K562 (cell line): ENCODE data around the gene TSPOAP1. TPM values are rescaled to one million over a fixed set of nuclear protein-coding genes. Genes with fewer than 3 reads are reported as not detected.

Experiments
- CC2D1A ChIP-seq: fragments of 450-650 bp; IDR thresholded peaks from 2 replicates; pipeline ENCODE4 v1.6.1; 2017; ENCODE audit warnings: mild to moderate bottlenecking
- E2F6 ChIP-seq, 2 experiments: IDR thresholded peaks; 2 replicates each; pipeline ENCODE4 v1.6.1; 2011; ENCODE audit warnings: borderline replicate concordance in 1 of 2, control low read depth in 1 of 2, low read depth in 1 of 2, low read length in 1 of 2, mild to moderate bottlenecking in 1 of 2, mixed read lengths in 1 of 2, moderate library complexity in 1 of 2; ENCODE audit not compliant: insufficient read depth in 1 of 2, insufficient read length in 1 of 2, poor library complexity in 1 of 2, severe bottlenecking in 1 of 2; ENCODE audit errors: extremely low read depth in 1 of 2
- MAX ChIP-seq: sonication (generic); formaldehyde crosslinking; IDR thresholded peaks from 2 replicates; pipeline ENCODE4 v1.9.0; 2022; ENCODE audit warnings: mild to moderate bottlenecking, missing genetic modification reagents
- MEF2D ChIP-seq: conservative IDR thresholded peaks from 2 replicates; pipeline ENCODE4 v1.6.1; 2016; ENCODE audit warnings: low read depth, missing genetic modification characterization, missing compliant biosample characterization
- RUNX1 ChIP-seq: sonication (generic); IDR thresholded peaks from 2 replicates; pipeline ENCODE4 v1.6.1; 2016; ENCODE audit warnings: antibody characterized with exemption, low read depth
- ZNF239 ChIP-seq: fragments of 250-450 bp; sonication (Bioruptor Pico); IDR thresholded peaks from 2 replicates; pipeline ENCODE4 v1.4.0; 2020; ENCODE audit warnings: mild to moderate bottlenecking
- ZNF263 ChIP-seq: sonication (generic); formaldehyde crosslinking; IDR thresholded peaks from 2 replicates; pipeline ENCODE4 v1.8.0; 2022; ENCODE audit warnings: mild to moderate bottlenecking, missing genetic modification reagents, borderline replicate concordance
- ZNF3 ChIP-seq: fragments of 250-450 bp; sonication (Bioruptor Pico); IDR thresholded peaks from 2 replicates; pipeline ENCODE4 v1.5.0; 2021; ENCODE audit warnings: mild to moderate bottlenecking, moderate library complexity
- ZNF592 ChIP-seq: fragments of 450-650 bp; IDR thresholded peaks from 2 replicates; pipeline ENCODE4 v1.6.1; 2017; ENCODE audit warnings: antibody characterized with exemption, mild to moderate bottlenecking
- ZNF644 ChIP-seq: fragments of 200-800 bp; sonication (Bioruptor generic); IDR thresholded peaks from 2 replicates; pipeline ENCODE4 v1.6.1; 2016; ENCODE audit warnings: low read depth, missing genetic modification characterization, missing compliant biosample characterization
- polyA plus RNA-seq, 8 experiments: library from polyadenylated mRNA; depleted of rRNA in 4 of 8; stranded (reverse) in 5 of 8; unstranded in 3 of 8; fragments of >200 nt; fragmentation: Nextera tagmentation in 2 of 8; fragmentation: Illumina TruSeq in 1 of 8; extraction: Ambion mirVana in 2 of 8; extraction: Trizol in 1 of 8; gene quantifications; 2 replicates each; pipeline versions ENCODE4 v1.2.1 to v1.2.3, GENCODE V29; 2011 to 2014; ENCODE audit warnings: inconsistent platforms in 1 of 8, missing spikeins in 1 of 8
- total RNA-seq, 7 experiments: library from RNA; depleted of rRNA in 6 of 7; stranded (reverse); fragments of >200 nt in 6 of 7; fragmentation: Illumina TruSeq in 2 of 7; extraction: Trizol in 2 of 7; gene quantifications; 2 replicates each; pipeline versions ENCODE4 v1.2.1 to v1.2.3, GENCODE V29; 2011 to 2021; ENCODE audit warnings: low replicate concordance in 1 of 7
- TF ChIP-seq, protein P1 (sequence below): fragments of 250-450 bp; sonication (Bioruptor Pico); IDR thresholded peaks from 2 replicates; pipeline ENCODE4 v1.9.0; 2021; ENCODE audit warnings: mild to moderate bottlenecking
- TF ChIP-seq, protein P2 (sequence below): fragments of 450-650 bp; IDR thresholded peaks from 2 replicates; pipeline ENCODE4 v1.6.1; 2016; ENCODE audit warnings: missing biosample characterization, missing genetic modification characterization
- TF ChIP-seq, protein P3 (sequence below): fragments of 200-800 bp; sonication (Bioruptor generic); IDR thresholded peaks from 2 replicates; pipeline ENCODE4 v1.6.1; 2017; ENCODE audit warnings: missing genetic modification characterization, missing compliant biosample characterization
- TF ChIP-seq, protein P4 (sequence below): sonication (generic); formaldehyde crosslinking; IDR thresholded peaks from 2 replicates; pipeline ENCODE4 v1.8.0; 2023; ENCODE audit warnings: mild to moderate bottlenecking, missing genetic modification reagents

The TSPOAP1 gene
- total and polyA plus RNA-seq, 9 of the 15 experiments (the other 6 are each of a cell fraction or from before 2014, with no cell fraction given) = 0.87 to 3.9 (median 1.8) TPM; not detected in 2

GRCh38 chr17:58339755-58340404, 11.3 kb upstream of the TSPOAP1 start (continued):
- peak; percentile 95 for TF ChIP-seq ZNF592
- TF ChIP-seq ZNF644 = peak; percentile 49; the same call in 1 of the 2 replicates
- TF ChIP-seq, protein P1, sequence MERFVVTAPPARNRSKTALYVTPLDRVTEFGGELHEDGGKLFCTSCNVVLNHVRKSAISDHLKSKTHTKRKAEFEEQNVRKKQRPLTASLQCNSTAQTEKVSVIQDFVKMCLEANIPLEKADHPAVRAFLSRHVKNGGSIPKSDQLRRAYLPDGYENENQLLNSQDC (CRISPR knock-in tag) = no peak
- TF ChIP-seq, protein P2, sequence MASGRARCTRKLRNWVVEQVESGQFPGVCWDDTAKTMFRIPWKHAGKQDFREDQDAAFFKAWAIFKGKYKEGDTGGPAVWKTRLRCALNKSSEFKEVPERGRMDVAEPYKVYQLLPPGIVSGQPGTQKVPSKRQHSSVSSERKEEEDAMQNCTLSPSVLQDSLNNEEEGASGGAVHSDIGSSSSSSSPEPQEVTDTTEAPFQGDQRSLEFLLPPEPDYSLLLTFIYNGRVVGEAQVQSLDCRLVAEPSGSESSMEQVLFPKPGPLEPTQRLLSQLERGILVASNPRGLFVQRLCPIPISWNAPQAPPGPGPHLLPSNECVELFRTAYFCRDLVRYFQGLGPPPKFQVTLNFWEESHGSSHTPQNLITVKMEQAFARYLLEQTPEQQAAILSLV (tag) = no peak
- TF ChIP-seq MEF2D = peak; percentile 47; the same call in 1 of the 2 replicates
- TF ChIP-seq, protein P3, sequence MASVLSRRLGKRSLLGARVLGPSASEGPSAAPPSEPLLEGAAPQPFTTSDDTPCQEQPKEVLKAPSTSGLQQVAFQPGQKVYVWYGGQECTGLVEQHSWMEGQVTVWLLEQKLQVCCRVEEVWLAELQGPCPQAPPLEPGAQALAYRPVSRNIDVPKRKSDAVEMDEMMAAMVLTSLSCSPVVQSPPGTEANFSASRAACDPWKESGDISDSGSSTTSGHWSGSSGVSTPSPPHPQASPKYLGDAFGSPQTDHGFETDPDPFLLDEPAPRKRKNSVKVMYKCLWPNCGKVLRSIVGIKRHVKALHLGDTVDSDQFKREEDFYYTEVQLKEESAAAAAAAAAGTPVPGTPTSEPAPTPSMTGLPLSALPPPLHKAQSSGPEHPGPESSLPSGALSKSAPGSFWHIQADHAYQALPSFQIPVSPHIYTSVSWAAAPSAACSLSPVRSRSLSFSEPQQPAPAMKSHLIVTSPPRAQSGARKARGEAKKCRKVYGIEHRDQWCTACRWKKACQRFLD (CRISPR knock-in tag) = 0 out of 2 replicates have a peak, but pooled peaks have one; percentile 42
- no peak for TF ChIP-seq ZNF239
- no peak for TF ChIP-seq ZNF263
- peak; percentile 9 to 43 for TF ChIP-seq E2F6 (IDR thresholded peaks at IDR 0.05; ENCODE audit: borderline replicate concordance in 1 of 2, extremely low read depth in 1 of 2, insufficient read depth in 1 of 2, insufficient read length in 1 of 2, low read depth in 1 of 2, low read length in 1 of 2, poor library complexity in 1 of 2, severe bottlenecking in 1 of 2)
- TF ChIP-seq MAX (CRISPR knock-in tag) = peak; percentile 74
- TF ChIP-seq ZNF3 (CRISPR knock-in tag) = no peak
- TF ChIP-seq, protein P4, sequence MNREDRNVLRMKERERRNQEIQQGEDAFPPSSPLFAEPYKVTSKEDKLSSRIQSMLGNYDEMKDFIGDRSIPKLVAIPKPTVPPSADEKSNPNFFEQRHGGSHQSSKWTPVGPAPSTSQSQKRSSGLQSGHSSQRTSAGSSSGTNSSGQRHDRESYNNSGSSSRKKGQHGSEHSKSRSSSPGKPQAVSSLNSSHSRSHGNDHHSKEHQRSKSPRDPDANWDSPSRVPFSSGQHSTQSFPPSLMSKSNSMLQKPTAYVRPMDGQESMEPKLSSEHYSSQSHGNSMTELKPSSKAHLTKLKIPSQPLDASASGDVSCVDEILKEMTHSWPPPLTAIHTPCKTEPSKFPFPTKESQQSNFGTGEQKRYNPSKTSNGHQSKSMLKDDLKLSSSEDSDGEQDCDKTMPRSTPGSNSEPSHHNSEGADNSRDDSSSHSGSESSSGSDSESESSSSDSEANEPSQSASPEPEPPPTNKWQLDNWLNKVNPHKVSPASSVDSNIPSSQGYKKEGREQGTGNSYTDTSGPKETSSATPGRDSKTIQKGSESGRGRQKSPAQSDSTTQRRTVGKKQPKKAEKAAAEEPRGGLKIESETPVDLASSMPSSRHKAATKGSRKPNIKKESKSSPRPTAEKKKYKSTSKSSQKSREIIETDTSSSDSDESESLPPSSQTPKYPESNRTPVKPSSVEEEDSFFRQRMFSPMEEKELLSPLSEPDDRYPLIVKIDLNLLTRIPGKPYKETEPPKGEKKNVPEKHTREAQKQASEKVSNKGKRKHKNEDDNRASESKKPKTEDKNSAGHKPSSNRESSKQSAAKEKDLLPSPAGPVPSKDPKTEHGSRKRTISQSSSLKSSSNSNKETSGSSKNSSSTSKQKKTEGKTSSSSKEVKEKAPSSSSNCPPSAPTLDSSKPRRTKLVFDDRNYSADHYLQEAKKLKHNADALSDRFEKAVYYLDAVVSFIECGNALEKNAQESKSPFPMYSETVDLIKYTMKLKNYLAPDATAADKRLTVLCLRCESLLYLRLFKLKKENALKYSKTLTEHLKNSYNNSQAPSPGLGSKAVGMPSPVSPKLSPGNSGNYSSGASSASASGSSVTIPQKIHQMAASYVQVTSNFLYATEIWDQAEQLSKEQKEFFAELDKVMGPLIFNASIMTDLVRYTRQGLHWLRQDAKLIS (CRISPR knock-in tag) = no peak
- TF ChIP-seq RUNX1 = no peak
- no peak for TF ChIP-seq CC2D1A
